ENCODE results near the gene TMEM183A.

TMEM183A gene

DNA sequence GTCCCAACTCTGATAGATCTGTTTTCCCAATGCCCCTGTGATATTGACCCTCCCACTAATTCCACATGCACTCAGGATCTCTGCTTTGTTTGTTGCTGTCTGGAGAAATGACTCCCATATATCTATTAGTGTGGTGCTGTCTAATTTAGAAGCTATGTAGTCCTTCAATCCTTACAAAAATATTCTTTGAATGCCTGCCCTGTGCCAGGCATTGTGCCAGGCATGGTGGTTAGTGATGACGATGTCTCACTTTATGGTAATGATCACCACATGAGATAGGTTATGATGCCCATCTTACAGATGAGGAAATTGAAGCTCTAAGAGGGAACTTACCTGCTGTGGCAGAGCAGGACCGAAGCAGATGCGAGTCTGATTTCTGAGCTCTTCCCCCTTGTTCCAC, 65.7 kb downstream of the TMEM183A start:
- H3K4me3 ChIP-seq (ENCODE audit: low read length), result no peak overlapping the region
- no peak for TF ChIP-seq ZNF274 (IDR thresholded peaks at IDR 0.05; ENCODE audit: low read depth, low read length)

DNA sequence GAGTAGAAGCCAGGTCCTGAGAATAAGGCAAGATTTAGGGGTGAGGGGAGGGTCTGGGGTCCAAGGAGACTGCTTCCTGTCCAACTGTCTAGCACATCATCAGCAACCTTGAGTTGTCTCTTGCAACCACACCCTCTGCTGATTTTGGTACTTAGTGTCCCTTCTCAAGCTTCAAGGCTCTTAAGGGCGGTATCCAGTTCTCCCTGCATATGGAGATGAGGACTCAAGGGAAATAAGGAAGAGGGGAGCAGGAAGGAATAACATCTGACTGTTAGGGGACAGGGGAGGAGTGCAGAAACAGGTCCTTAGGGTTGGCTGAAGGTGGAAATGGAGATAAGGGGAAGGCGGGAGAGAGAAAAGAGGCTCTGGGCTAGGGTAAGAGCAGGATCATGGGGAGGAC, 66.3 kb downstream of the TMEM183A start:
- H3K4me3 ChIP-seq (ENCODE audit: low read length), result no peak overlapping the region
- TF ChIP-seq ZNF274 (IDR thresholded peaks at IDR 0.05; ENCODE audit: low read depth, low read length), result no peak

All from GM08714 (cell line).